OCI-LY3 (cell line): ENCODE measurements around the gene KLK5.

Experiments used
- H2AFZ ChIP-seq: fragments of 200-600, 300-600 bp; shearing (Covaris generic); 2 replicates; pipeline ENCODE4 v1.6.0; 2014; ENCODE audit warnings: antibody characterized with exemption, low read depth, low read length
- H3K27ac ChIP-seq: fragments of 200-600, 300-600 bp; sonication (generic); 2 replicates; pipeline ENCODE4 v1.5.1; 2014; ENCODE audit warnings: mild to moderate bottlenecking, low read length, moderate library complexity, mixed read lengths
- H3K27me3 ChIP-seq: fragments of 200-600, 300-600 bp; sonication (generic); 2 replicates; pipeline ENCODE4 v1.6.1; 2014; ENCODE audit warnings: low read depth, low read length, mixed read lengths
- H3K36me3 ChIP-seq: fragments of 200-600, 300-600 bp; sonication (generic); replicated peaks from 2 replicates; pipeline ENCODE3; 2014; ENCODE audit warnings: low read depth, low read length, mixed read lengths
- H3K4me1 ChIP-seq: fragments of 300-600, 200-600 bp; sonication (generic); 2 replicates; pipeline ENCODE4 v1.6.1; 2014; ENCODE audit warnings: low read length, mixed read lengths
- H3K4me2 ChIP-seq: fragments of 200-600, 300-600 bp; sonication (generic); 2 replicates; pipeline ENCODE4 v1.6.1; 2014; ENCODE audit warnings: low read length, mixed read lengths
- H3K4me3 ChIP-seq: fragments of 300-600, 200-600 bp; sonication (generic); 2 replicates; pipeline ENCODE4 v1.5.1; 2014; ENCODE audit warnings: antibody characterized with exemption, mild to moderate bottlenecking, low read length, moderate library complexity
- H3K79me2 ChIP-seq: fragments of 300-600, 200-600 bp; shearing (Covaris generic); 2 replicates; pipeline ENCODE4 v1.6.1; 2014; ENCODE audit warnings: mild to moderate bottlenecking, low read length, mixed read lengths
- H3K9ac ChIP-seq: fragments of 300-600, 200-600 bp; shearing (Covaris generic); 2 replicates; pipeline ENCODE4 v1.6.0; 2014; ENCODE audit warnings: mild to moderate bottlenecking, low read length, moderate library complexity
- H3K9me3 ChIP-seq: fragments of 200-600, 300-600 bp; shearing (Covaris generic); 2 replicates; pipeline ENCODE4 v1.6.1; 2014; ENCODE audit warnings: low read length, mixed read lengths; ENCODE audit not compliant: insufficient read depth
- H4K20me1 ChIP-seq: fragments of 200-600, 300-600 bp; sonication (generic); 2 replicates; pipeline ENCODE4 v1.6.1; 2016; ENCODE audit warnings: low read length, mixed read lengths; ENCODE audit not compliant: insufficient read depth
- EZH2phosphoT487 ChIP-seq: fragments of 200-600 bp; shearing (Covaris generic); IDR thresholded peaks from 2 replicates; pipeline ENCODE4 v1.6.1; 2018; ENCODE audit warnings: antibody characterized with exemption, mixed run types, low read depth
- TF ChIP-seq, protein P1 (sequence below): fragments of 200-600, 300-600 bp; sonication (generic); IDR thresholded peaks from 2 replicates; pipeline ENCODE4 v1.5.1; 2014; ENCODE audit warnings: antibody characterized with exemption, low read length, low read depth

Gene KLK5

GRCh38 chr19:50949861-50950260 lies 3.0 kb downstream of the KLK5 start:
- Histone ChIP-seq H3K27me3 (peaks cover 8% of the 10 kb centered on the region; the same call in 1 of the 2 replicates), H4K20me1 (no peaks in the 10 kb centered on the region), H3K9ac (no peak overlapping the region), H3K4me3 (no peak overlapping the region), H2AFZ (no peak overlapping the region), H3K4me2 (no peak overlapping the region), H3K36me3 (no peaks in the 10 kb centered on the region), H3K4me1 (no peaks in the 10 kb centered on the region), H3K27ac (no peak overlapping the region), H3K9me3 (no peaks in the 10 kb centered on the region), H3K79me2 (no peaks in the 10 kb centered on the region)
- TF ChIP-seq EZH2phosphoT487: no peak
- TF ChIP-seq, protein P1, sequence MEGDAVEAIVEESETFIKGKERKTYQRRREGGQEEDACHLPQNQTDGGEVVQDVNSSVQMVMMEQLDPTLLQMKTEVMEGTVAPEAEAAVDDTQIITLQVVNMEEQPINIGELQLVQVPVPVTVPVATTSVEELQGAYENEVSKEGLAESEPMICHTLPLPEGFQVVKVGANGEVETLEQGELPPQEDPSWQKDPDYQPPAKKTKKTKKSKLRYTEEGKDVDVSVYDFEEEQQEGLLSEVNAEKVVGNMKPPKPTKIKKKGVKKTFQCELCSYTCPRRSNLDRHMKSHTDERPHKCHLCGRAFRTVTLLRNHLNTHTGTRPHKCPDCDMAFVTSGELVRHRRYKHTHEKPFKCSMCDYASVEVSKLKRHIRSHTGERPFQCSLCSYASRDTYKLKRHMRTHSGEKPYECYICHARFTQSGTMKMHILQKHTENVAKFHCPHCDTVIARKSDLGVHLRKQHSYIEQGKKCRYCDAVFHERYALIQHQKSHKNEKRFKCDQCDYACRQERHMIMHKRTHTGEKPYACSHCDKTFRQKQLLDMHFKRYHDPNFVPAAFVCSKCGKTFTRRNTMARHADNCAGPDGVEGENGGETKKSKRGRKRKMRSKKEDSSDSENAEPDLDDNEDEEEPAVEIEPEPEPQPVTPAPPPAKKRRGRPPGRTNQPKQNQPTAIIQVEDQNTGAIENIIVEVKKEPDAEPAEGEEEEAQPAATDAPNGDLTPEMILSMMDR: no peak

GRCh38 chr19:50947123-50947522 lies 5.7 kb downstream of the KLK5 start:
- H3K79me2 ChIP-seq: no peaks in the 10 kb centered on the region
- no peak overlapping the region for H3K27ac ChIP-seq
- no peak overlapping the region for H3K9ac ChIP-seq
- peaks cover 8% of the 10 kb centered on the region; the same call in 1 of the 2 replicates for H3K27me3 ChIP-seq
- no peak overlapping the region for H3K4me2 ChIP-seq
- TF ChIP-seq, protein P1: no peak
- no peak for TF ChIP-seq EZH2phosphoT487
- H3K4me3 ChIP-seq: no peak overlapping the region
- H4K20me1 ChIP-seq: no peaks in the 10 kb centered on the region
- H3K9me3 ChIP-seq: no peaks in the 10 kb centered on the region
- H2AFZ ChIP-seq: no peak overlapping the region
- no peaks in the 10 kb centered on the region for H3K36me3 ChIP-seq
- H3K4me1 ChIP-seq: no peaks in the 10 kb centered on the region

- Histone ChIP-seq H3K36me3 (no peaks in the 10 kb centered on the region), H4K20me1 (no peaks in the 10 kb centered on the region), H3K27me3 (peaks cover 13% of the 10 kb centered on the region; the same call in 1 of the 2 replicates)
Measured at GRCh38 chr19:50944795-50945194, 8.0 kb downstream of the KLK5 start.

DNA sequence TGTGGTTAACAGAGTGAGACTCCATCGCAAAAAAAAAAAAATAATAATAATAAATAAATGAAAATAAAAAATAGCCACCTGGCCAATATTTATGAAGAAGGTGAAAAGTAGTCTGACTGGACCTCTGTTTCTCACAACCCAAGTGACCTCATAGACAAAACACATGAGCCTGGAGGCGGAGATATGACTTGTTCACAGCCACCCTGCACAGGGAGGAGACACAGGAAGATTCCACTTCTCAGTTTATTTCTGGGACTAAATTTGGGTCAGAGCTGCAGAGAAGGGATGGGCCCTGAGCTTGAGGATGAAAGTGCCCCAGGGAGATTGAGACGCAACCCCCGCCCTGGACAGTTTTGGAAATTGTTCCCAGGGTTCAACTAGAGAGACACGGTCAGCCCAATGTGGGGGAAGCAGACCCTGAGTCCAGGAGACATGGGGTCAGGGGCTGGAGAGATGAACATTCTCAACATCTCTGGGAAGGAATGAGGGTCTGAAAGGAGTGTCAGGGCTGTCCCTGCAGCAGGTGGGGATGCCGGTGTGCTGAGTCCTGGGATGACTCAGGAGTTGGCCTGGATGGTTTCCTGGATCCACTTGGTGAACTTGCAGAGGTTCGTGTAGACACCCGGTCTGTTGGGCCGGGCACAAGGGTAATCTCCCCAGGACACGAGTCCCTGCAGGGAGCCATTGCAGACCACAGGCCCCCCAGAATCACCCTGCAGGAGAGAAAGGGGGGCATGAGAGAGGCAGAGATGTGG lies 9.6 kb downstream of the KLK5 start:
- Histone ChIP-seq H3K27me3 (peaks cover 22% of the 10 kb centered on the region; the same call in 1 of the 2 replicates), H3K4me2 (no peak overlapping the region), H3K9me3 (no peaks in the 10 kb centered on the region), H4K20me1 (no peaks in the 10 kb centered on the region), H3K36me3 (no peaks in the 10 kb centered on the region), H3K79me2 (no peaks in the 10 kb centered on the region), H3K27ac (no peak overlapping the region), H3K9ac (no peak overlapping the region), H2AFZ (no peak overlapping the region), H3K4me3 (no peak overlapping the region), H3K4me1 (no peaks in the 10 kb centered on the region)
- no peak for TF ChIP-seq EZH2phosphoT487
- TF ChIP-seq, protein P1: no peak

More at GRCh38 chr19:50944795-50945194, 8.0 kb downstream of the KLK5 start:
- Histone ChIP-seq H3K27ac (no peak overlapping the region), H3K9ac (no peak overlapping the region), H3K9me3 (no peaks in the 10 kb centered on the region), H2AFZ (no peak overlapping the region), H3K4me3 (no peak overlapping the region), H3K79me2 (no peaks in the 10 kb centered on the region), H3K4me1 (no peaks in the 10 kb centered on the region), H3K4me2 (no peak overlapping the region)
- TF ChIP-seq, protein P1: no peak
- TF ChIP-seq EZH2phosphoT487: no peak
